Ovary (tissue), 3 donors: ENCODE results near the gene TAOK1.

Experiments used
- EP300 ChIP-seq: sonication (generic); formaldehyde crosslinking; IDR thresholded peaks from one replicate; pipeline ENCODE4 v1.6.1; 2017; ENCODE audit warnings: antibody characterized with exemption
- POLR2A ChIP-seq: fragments of 450-650 bp; IDR thresholded peaks from one replicate; pipeline ENCODE4 v1.6.1; 2017; ENCODE audit warnings: antibody characterized with exemption, mild to moderate bottlenecking, moderate library complexity
- TF ChIP-seq, protein P1 (sequence below), 3 donors: fragments of 450-650 bp in 2 of 3; fragments of 200-600 bp in 1 of 3; IDR thresholded peaks; one replicate each; pipeline versions ENCODE4 v1.5.1 to v1.8.0; 2016 to 2022; ENCODE audit warnings: antibody characterized with exemption in 3 of 3, mild to moderate bottlenecking in 1 of 3
- donor health status: DM: no; HTN: no; CAD: no.

DNA sequence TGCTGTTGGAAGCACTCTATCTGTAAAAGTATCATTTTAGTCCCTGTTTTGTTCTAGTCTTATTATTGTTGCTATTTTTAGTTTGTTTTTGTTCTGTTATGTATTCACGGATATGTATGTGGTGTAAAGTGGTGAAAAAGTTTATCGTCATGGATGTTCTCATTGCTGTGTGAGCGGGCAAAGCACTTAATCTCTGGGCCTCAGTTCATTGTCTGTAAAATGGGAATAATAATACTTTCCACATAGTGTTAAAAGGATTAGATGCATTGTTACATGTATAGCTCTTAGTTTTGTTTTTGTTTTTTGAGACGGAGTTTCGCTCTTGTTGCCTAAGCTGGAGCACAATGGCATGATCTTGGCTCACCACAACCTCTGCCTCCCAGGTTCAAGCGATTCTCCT lies 19.8 kb downstream of the TAOK1 start:
- TF ChIP-seq POLR2A (no peak), EP300 (no peak)
- TF ChIP-seq, protein P1, sequence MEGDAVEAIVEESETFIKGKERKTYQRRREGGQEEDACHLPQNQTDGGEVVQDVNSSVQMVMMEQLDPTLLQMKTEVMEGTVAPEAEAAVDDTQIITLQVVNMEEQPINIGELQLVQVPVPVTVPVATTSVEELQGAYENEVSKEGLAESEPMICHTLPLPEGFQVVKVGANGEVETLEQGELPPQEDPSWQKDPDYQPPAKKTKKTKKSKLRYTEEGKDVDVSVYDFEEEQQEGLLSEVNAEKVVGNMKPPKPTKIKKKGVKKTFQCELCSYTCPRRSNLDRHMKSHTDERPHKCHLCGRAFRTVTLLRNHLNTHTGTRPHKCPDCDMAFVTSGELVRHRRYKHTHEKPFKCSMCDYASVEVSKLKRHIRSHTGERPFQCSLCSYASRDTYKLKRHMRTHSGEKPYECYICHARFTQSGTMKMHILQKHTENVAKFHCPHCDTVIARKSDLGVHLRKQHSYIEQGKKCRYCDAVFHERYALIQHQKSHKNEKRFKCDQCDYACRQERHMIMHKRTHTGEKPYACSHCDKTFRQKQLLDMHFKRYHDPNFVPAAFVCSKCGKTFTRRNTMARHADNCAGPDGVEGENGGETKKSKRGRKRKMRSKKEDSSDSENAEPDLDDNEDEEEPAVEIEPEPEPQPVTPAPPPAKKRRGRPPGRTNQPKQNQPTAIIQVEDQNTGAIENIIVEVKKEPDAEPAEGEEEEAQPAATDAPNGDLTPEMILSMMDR (IDR thresholded peaks at IDR 0.05): no peak
